AG20443 (cell line): ENCODE data around the gene PTPN7.
A peak's percentile ranks its signal among the peaks of the same experiment; 100 is the strongest.
"Not testable (repeated sequence)": the region's sequence is repeated elsewhere in the genome, so short reads cannot be mapped to it uniquely, and the experiment has no call there.

Experiments
- DNase-seq: peaks from one replicate; pipeline ENCODE4 v3.0.0; 2012; ENCODE audit warnings: low spot score, mixed read lengths

The PTPN7 gene

DNA sequence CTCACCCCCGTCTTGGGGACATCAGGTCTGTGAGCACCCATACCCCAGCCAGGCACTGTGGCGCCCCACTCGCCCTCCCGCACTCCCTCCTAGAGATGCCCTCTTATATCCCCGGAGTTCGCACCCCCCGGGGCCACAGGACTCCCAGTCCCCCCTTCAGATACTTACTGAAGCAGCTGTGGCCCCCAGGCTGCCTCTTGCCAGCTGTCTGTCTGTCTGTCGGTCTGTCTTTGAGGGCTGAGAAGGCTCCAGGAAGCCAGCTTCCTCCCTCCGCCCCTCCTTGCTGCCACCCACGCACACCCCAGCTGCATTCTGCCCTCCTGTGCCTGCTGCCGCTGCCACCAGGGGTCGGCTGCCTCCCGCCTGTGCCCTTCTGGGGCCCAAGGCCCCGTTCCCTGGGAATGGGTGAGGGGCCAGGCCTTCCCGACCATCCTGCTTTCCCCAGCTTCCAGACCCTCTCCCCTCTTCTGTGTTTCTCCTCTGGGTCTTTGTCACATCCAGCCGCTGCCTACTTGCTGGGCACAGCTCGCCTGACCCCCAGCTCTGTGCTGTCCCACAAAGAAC is at the start of gene PTPN7:
Gene PTPN7 (minus strand): TSS at position 226 of the 564 bp plus-strand sequence. CDS start 1,200 bp downstream, outside the sequence.
- DNase-seq, result no peak

DNA sequence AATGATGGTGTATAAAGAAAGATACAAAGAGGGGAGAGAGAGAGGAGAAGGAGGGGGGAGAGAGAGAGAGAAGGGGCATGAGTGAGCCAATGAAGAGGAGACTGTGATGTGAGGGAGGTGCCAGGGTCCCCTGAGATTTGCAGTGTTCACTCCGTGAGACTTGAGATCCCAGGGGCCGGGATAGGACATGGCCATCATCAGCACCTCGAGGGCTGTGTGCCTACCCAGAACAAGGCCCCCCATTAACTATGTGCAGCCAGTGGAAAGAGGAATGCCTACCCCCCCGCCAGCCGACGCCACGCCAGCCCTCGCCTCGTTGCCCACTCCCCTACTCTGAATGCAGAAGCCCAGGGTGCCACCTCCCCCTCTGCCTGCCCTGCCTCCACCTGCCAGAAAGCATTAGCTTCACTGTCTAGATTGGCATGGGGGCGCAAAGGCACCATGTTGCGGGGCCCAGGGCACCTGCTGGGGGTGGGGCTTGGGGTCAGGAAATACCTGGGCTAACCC is 48.0 kb upstream of the PTPN7 start:
- no peak for DNase-seq

DNA sequence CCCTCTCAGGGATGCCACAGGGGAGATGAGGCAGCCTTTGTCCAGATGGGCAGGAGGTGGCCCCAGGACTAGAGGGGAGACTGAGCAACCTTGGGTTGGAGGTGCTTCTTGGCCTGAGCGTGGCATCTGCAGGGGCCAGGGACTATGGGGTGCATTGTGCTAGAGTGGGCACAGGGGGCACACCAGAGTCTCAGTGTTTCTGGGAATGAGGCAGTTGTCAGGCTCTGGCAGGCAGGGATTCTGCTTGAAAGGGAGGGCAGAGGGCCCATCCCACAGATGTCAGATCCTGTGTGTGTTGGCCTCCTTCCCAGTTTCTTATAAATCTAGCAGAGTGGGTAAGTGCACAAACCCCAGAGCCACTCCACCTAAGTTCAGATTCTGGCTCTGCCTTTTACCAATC is 46.9 kb upstream of the PTPN7 start:
- peak; percentile 55 for DNase-seq

DNA sequence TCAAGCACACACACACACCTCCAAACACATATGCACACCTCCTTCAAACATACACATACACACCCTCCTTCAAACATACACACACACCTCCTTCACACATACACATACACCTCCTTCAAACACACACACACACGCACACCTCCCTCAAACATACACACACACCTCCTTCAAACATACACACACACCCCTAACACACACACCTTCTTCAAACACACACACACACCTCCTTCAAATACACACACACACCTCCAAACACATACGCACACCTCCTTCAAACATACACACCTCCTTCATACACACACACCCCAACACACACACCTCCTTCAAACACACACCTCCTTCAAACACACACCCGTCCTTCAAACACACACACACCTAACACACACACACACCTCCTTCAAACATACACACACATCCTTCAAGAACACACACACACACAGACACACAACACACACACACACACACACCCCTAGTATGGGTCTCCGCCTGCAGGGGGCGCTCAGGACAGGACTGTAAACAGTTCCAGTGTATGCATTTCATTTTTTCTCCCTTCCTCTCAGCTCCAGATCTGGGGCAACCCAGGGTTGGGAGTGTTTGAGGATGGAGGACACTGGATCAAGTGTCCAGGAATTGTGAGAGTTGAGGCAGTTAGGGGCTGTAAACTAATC is 45.3 kb upstream of the PTPN7 start:
- DNase-seq, result no peak

DNA sequence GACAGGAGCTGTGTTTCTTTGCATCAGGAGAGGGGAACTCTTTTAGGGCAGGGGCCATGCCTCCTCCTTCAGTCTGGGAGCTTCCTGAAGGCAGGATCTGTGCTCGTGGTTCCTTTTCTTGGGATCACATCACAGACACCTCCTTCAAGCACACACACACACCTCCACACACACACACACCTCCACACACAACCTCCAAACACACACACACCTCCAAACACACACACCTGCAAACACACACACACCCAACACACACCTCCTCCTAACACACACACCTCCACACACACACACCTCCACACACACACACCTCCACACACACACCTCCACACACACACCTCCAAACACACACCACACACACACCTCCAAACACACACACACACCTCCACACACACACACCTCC is 43.7 kb upstream of the PTPN7 start:
- DNase-seq, result no peak

DNA sequence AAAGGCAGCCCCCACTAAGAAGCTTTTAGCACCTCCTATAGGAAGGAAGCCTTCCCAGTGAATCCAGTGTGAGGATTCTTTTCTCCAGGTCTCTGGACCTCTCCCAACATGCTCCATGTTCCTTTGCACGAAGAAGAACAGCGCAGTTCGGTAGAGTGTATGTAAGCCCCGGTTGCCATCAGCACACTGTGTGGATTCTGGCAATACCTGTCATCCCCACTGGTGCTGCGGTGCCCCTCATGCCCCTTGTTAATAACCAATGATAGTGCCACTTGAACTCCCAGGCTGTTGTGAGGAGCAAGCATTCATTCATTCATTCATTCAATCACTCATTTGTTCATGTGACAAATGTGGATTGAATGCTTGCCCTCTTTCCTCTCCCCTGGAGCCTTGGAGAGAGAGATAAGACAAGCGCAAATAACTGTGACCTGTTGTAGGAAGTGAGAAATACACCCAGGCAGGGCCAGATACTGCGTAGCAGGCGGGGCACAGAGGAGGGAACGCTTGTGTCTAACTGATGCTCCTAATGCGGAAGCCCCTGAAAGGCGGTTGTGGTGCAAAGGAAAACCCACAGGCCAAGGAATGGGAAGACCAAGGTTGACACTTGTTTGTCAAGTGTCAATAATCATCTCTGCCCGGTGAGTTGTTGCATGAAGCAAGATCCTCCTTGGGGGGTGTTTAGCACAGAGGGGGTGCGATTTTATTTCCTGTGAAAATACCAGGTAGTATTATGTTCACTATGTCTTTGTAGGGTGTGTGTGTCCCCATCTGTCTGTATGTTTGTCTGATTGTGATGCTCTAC is 43.0 kb upstream of the PTPN7 start:
- DNase-seq, result no peak

DNA sequence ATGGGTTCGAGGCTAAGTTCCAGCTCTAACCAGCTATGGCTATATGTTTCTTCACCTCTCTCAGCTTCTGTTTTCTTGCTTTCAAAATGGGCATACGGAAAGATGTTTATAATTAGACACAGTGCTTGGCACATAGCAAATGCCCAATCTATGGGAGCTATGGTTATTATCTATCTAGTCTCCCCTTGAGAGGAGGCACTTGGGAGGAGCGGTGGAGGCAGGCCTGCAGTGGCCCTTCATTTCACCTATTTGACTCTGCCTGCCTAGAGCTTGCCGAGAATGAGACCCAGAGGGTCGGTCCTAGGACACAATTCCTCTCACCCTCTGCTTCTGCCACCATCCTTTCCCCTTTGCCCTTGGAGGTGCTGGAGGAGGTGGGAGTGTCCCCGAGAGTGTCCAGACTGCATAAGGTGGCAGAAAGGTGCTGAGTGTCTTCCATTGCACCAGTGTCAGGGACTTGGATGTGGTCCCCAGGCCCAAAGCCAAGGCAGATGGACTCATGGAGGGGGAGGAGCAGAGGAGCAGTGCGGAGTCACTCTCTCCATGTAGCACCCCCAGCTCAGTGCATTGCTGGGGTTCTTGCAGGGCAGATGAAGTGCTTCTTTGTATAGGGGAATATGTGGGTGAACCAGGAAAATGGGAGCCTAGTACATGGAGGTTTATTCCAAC is 42.2 kb upstream of the PTPN7 start:
- no peak for DNase-seq

DNA sequence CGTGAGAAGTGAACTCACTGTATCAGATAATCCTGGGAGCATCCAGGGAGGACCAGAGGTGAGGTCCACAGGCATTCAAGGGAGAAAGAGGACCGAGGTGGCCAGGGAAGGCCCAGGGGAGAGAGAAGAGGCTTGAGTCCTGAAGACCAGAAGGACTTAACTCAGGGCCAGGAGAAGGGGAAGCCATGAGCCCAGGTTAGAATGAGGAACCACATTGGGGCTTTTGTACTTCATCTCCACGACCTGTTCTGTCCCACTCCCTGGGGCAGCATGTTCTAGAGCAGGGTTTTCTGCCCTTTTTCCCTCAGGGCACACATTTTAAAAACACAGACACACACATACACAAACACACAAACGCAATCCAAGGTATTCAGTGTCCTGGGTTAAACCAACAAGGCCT is 41.6 kb upstream of the PTPN7 start:
- DNase-seq, result no peak

DNA sequence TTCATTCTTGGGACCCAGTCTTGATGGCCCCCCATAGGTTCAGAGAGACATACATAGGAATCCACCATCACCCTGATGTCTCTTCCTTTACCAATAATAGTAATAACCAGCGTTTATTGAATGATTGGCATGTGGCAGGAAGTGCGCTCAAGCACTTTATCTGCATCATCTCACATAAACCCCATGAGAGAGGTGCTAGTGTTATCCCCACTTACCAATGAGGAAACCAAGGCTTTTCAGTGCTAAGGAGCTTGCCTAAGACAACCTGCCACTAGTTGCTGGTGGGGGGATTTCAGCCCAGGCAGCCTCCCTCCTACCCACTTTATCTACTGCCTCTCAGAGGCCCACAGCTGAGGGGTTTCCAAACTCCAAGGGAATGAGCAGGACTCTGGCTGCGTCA is 40.9 kb upstream of the PTPN7 start:
- no peak for DNase-seq

DNA sequence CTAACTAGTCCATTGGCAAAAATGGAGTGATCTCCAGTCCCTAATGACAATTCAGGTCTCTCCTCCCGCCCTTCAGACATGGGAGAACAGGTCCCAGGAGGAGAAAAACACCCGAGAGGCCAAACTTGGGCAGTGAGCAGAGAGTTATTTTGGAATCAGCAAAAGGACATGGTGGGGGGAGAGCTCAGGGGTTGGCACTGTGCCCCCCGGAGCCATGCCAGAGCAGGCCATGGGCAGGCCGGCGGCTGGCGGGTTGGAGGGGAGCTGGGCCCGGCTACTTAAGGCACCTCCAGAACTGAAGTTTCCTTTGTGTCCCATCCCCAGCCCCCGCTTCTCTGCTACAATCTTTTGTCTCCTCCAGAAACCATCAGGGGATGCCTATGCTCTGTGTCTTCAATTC is 40.3 kb upstream of the PTPN7 start:
- DNase-seq, result no peak

DNA sequence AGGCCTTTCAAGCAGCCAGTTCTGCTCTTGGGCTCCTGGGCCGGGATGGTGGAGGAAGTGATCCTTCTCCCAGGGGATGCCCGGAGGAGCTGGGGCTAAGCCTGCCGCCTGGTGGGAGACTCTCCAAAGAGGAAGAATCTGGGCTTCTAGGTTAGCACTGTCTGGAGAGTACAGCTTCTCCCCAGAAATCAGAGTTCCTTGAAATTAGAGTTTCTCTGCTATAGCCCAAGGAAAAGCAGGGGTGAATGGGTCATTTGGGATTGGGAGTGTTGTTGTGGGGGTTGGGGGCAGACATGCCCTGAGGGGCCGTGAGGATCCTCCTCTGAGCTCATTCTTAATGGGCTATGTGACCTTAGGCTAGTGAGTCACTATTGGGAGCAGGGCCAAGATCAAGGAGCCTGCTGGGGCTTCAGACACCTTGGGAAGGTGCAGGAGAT is 39.7 kb upstream of the PTPN7 start:
- DNase-seq, result no peak

DNA sequence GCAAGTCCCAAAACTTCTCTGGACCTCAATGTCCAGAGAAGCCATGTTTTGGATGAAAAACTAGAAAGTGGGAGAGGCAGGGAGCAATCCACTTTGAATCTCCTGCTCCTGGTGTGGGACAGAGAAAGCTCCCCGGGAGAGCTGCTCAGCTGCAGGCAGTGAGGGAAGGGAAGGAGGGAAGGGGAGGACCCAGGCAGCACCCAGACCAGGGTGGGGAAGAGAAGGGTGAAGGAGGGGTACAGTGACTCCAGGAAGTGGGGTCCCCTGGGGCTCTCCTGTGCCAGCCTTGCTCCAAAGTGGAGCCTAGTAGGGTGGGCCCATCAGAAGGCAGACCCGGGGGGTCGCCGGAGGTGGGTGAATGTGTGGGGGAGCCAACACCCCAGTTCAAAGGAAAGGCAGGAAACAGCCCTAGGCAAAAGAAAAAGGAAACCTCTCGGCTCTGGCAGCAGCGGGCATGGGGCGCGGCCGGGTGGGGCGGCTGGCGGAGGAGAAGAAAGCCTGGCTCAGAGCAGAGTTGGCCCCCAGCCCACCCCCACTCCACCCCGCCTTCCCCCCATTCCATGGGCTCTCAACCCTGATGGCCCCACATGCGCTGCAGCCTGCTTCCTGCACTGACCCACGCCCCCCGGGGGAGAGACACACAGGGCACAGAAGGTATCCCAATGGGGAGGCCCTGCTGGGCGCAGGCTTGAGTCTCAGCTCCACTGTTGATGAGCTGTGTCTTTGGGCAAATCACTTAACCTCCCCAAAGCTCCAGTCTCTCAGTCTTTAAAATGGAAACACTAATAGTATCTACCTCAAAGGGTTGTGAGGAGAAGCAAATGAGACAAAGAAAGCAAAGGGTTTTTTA is 38.9 kb upstream of the PTPN7 start:
- no peak for DNase-seq

DNA sequence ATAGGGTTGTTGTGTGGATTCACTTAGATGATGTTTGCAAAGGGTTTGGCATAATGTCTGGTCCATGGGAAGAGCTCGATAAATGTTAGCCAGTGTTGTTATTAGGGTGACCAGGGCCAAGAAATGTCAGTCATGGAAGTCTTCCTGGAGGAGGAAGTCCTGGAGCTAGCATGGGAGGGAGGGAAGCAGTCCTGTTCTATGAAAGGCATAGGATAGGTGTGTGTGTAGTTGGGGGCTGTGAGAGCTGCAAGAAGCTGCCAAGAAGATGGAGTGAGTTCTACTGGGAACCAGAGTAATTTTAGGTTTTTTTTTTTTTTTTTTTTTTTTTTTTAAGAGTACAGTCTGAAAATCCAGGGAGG is 37.9 kb upstream of the PTPN7 start:
- no peak for DNase-seq

DNA sequence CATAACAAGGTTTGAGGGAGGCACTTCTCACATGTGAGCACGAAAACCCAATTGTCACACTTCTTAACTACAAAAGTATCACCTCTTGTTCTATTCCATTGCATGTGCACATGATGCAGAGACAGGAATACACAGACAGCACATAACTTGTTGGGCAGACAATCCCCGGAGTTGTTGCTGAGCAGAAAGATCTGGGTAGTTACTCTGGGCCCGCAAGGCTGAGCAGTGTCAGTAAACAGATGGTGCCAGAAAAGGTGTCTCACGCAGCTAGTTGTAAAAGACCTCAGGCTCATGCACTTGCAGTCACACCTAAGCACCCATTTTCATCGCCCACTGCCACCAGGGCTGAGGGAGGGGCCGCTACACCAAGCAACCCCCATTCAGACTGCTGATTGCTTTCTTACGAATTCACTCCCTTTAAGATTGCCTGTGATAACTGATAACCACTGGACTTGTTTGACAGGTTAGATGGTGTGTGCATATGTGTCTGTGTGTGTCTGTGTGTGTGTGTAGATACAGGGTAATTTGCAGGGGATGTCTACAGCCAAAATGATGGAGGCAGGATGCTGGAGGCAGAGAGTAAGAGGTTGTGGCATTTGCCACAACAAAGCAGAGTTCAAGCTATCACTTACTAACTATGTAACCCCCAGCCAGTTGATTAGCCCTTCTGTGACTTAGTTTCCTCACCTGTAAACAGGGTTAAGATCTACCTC is 37.4 kb upstream of the PTPN7 start:
- DNase-seq, result no peak

DNA sequence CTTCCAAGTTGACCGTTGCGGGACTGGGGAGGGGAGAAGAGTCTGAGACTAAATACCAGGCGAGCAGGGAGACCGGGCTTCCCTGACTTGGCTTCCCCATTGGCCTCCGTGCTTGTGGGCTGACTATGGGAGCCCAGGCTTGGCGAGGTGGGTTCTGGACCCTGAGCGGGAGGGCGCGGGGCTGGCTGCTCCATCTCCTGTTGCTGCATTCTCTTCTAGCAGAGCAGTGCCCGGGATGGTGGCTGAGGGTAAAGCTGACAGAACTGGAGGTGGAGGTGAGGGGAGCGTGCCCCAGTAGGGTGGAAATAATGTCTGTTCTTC is 33.9 kb upstream of the PTPN7 start:
- no peak for DNase-seq

DNA sequence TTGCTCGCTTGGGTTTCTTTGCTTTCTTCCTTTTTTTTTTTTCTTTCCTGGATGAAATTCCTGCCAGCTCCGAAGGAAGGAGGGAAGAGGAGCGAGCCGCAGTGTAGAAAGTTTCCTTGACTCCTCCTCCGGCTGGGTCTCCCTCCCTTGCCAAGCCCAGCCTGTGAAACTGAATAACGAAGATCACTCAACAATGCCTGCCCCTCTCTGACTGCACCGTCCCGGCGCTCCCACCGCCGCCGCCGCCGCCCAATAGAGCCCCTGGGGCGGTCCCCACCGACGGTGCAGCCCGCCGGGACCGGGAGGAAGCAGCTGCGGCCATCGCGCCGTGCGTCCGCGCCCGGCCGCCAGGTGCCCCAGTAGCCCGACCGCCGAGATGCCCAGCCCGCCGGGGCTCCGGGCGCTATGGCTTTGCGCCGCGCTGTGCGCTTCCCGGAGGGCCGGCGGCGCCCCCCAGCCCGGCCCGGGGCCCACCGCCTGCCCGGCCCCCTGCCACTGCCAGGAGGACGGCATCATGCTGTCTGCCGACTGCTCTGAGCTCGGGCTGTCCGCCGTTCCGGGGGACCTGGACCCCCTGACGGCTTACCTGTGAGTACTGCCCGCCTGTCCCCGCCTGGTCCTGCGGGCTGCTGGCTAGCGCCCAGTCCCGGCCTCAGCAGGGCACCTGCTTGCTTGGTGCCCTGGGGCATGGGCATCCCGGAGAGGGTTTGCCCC is 33.4 kb upstream of the PTPN7 start, which contains the start of gene LGR6:
Gene LGR6 (plus strand): TSS at position 186 of the 714 bp plus-strand sequence. CDS start 191 bp downstream, at position 377.
- DNase-seq, result no peak

DNA sequence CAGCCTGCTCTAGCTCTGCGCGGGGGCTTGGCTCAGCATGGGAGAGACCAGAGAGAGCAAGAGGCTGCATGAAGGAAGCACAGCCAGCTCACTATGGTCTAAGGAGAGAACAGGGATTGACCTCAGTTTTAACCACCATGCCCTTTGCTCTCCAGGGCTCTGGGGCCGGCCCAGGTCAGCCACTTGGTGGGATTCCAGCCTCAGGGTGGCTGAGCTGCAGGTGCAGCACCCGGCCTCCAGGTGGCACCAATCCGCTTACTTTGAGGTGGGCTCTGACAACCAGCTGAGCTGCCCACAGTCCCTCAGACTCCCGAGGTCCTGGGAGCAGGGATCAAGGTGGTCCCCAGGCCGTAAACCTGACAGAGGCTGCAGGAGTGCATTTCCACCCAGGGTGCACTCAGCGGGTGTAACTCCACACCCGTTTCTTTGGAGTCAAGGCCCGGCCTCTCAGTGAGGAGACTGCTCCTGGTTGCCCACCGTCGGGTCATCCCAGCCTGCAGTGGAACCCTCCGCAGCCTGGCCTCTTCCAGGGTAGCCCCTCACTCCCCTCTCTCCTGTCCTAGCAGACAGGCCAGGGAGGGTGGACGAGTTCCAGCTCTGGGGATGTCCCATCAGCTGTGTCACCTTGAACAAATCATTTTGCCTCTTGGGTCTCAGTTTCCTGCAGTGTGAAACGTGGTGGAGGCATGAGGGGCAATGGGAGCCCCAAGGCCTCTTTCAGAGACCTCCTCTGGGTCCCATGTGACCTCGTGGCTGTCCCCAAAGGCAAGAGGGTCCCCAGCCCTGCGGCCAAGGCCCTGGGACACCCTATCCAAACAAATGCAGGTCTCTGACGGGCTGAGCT is 32.6 kb upstream of the PTPN7 start:
- peak; percentile 80 for DNase-seq

DNA sequence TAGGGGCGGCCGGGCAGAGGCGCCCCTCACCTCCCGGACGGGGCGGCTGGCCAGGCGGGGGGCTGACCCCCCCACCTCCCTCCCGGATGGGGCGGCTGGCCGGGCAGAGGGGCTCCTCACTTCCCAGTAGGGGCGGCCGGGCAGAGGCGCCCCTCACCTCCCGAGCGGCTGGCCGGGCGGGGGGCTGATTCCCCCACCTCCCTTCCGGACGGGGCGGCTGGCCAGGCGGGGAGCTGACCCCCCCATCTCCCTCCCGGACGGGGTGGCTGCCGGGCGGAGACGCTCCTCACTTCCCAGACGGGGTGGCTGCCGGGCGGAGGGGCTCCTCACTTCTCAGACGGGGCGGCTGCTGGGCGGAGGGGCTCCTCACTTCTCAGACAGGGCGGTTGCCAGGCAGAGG is 31.0 kb upstream of the PTPN7 start:
- not testable (repeated sequence) for DNase-seq

DNA sequence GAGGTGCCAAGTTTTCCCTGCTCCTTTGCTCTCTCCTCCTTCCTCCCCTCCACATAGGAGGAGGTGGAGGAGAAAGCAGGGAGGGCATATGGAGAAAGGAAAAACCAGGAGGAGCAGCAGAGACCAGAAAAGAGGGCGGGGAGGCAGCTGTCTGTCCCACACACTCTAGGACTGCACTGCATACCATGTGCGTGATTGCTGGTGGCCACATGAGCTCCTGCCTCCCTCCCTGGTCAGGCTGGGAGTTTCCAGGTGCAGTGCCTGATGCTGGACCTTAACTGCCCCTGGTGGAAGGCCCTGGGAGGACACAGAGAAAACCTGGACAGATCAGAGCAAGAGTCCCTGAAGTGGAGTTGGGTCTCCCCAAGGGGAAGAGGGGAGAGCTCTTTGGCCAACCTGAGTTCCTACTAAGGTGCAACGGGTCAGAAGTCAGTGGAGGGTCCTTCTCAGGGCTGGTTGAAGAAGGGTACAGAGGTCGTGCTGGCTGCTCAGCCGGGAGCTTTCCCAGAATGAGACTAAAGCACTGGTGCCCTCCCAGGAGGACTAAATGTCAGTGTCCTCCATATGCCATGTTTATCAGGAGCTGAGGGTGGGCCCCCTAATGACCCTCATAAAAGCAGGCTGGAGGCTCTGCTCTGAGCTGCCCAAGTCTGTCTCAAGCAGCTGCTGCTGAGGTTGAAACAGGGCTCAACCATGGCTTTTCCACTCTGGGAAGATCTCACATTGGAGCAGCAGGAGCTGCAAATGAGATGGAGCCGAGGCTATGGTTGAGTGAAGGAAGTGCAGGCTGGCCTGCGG is 29.7 kb upstream of the PTPN7 start:
- no peak for DNase-seq
